ENCODE measurements around the gene GSS.

GSS gene

DNA sequence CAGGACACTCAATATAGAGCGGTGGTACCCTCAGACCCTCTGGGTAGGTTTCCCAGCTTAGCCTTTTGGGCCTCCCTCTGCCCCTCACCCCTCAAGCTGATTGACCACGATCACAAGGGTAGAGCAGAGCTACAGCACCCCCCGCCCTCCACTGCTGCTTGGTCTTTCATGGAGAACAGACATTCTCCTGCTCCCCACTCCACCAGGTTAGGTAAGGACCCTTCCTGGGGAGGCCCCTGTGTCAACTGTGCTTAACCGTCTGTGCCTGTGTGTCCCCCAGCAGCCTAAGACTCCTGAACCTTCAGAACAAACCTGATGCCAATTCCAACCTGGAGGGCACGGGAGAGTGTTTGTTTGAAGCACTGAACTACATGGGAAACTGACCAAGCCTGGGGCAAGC lies 11.8 kb upstream of the GSS start:
- no peak overlapping the region for H3K27ac ChIP-seq
- DNase-seq (ENCODE audit: low spot score), result no peak

DNA sequence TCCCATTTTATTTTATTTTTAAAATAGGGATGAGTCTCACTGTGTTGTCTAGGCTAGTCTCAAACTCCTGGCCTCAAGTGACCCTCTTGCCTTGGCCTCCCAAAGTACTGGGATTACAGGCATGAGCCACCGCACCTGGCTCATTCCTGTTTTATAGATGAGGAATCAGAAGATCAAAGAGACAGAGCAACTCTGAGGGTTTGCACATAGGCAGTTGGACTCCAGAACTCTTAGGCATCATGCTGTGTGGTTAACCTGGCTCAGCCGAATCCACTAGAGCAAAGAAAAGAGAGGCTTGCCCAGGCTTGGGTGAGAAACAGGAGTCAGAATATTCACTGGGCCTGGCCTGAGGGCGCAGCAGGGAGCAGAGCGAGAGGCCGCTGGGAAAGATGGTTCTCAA lies 9.4 kb upstream of the GSS start:
- H3K27ac ChIP-seq, result no peak overlapping the region
- DNase-seq (ENCODE audit: low spot score), result no peak
- TF ChIP-seq, protein P1, sequence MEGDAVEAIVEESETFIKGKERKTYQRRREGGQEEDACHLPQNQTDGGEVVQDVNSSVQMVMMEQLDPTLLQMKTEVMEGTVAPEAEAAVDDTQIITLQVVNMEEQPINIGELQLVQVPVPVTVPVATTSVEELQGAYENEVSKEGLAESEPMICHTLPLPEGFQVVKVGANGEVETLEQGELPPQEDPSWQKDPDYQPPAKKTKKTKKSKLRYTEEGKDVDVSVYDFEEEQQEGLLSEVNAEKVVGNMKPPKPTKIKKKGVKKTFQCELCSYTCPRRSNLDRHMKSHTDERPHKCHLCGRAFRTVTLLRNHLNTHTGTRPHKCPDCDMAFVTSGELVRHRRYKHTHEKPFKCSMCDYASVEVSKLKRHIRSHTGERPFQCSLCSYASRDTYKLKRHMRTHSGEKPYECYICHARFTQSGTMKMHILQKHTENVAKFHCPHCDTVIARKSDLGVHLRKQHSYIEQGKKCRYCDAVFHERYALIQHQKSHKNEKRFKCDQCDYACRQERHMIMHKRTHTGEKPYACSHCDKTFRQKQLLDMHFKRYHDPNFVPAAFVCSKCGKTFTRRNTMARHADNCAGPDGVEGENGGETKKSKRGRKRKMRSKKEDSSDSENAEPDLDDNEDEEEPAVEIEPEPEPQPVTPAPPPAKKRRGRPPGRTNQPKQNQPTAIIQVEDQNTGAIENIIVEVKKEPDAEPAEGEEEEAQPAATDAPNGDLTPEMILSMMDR (IDR thresholded peaks at IDR 0.05), result no peak
- H3K4me3 ChIP-seq, result no peak overlapping the region

More for the DNA sequence above, 11.8 kb upstream of the GSS start:
- no peak overlapping the region for H3K4me3 ChIP-seq
- TF ChIP-seq, protein P1 (IDR thresholded peaks at IDR 0.05), result no peak

DNA sequence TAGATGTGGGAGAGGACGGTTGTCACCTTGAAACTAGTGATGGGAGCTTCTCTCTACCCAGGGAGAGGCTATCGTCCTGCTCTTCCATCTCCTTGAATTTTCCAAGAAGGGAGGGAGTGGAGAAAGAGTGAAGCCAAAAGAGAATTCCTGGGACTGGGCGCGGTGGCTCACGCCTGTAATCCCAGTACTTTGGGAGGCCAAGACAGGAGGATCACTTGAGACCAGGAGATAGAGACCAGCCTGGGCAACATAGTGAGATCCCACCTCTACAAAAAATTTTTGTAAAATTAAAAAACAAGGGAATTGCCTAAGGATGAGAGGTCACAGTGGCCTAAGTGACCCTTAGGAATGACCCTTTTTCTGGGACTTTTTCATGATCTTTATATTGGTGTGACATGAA lies 8.9 kb upstream of the GSS start:
- H3K4me3 ChIP-seq, result no peak overlapping the region
- no peak overlapping the region for H3K27ac ChIP-seq
- DNase-seq (ENCODE audit: low spot score), result no peak
- TF ChIP-seq, protein P1 (IDR thresholded peaks at IDR 0.05), result no peak

DNA sequence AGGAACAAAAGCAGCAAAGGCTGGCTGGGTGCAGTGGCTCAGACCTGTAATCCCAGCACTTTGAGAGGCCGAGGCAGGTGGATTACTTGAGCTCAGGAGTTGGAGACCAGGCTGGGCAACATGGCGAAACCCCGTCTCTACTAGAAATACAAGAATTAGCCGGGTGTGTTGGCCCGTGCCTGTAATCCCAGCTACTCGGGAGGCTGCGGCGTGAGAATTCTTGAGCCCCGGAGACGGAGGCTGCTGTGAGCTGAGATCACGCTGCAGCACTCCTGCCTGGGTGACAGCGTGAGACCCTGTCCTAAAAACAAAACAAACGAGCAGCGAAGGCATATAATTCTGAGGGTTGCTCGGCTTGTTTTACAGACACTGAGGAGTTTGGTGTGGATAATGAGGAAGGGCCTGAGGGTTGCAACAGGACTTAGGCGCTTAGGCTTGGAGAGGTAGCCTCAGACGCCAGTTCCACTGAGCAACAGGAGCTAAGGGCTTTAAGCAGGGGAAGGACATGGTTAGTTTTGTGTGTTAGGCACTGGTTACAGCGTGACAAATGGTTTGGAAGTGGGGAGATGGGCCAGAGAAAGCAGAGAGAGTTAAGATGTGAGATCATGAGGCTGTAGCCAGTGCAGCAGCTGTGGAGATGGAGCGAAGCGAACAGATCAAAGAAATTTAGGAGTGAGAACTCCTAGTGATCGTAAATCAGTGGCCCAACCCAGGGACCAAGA lies 1.3 kb upstream of the GSS start:
- Histone ChIP-seq H3K4me3 (no peak overlapping the region), H3K27ac (no peak overlapping the region)
- TF ChIP-seq, protein P1 (IDR thresholded peaks at IDR 0.05), result no peak
- peak; percentile 69 for DNase-seq (ENCODE audit: low spot score)

DNA sequence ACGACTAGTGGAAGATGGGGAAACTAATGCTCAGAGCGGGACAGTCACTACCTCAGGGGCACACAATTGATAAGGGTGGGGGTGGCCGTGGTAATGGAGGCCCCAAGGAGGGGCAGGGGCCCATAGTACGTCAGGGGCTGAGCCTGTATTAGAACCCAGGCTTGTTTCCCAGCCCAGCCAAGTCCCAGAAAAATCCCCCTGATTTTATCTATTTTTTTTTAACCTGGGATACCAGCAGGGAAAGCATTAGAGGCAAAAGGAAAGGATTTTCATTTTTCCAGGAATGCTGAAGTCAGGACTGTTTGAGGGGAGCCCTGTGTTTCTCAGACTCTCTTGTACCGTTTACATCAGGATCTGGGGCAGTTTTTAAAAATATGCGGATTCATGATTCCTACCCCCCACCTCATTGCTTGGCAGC lies 444 bp upstream of the GSS start:
- Histone ChIP-seq H3K4me3 (peak overlapping the region; percentile 89), H3K27ac (peak overlapping the region; percentile 69 to 97)
- TF ChIP-seq, protein P1 (IDR thresholded peaks at IDR 0.05), result no peak
- no peak for DNase-seq (ENCODE audit: low spot score)

DNA sequence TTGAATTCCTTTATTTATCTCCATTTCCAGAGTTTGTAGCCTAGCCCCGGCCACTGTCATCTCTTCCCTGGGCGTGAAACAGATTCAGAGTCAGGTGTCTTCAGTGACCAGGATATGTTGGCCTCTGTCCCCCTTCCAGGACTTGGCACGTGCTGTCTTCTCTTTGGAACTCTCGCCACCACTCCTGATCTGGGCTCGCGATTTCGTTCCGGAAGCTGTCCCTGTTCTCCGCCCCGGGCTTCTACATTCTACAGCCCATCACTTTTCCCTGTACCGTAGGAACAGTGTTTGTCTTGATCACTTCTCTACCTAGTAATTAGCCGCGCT lies 739 bp downstream of the GSS start:
- DNase-seq (ENCODE audit: low spot score), result peak; percentile 70
- TF ChIP-seq, protein P1 (IDR thresholded peaks at IDR 0.05), result no peak
- Histone ChIP-seq H3K4me3 (peak overlapping the region; percentile 89), H3K27ac (peak overlapping the region; percentile 69 to 97)

DNA sequence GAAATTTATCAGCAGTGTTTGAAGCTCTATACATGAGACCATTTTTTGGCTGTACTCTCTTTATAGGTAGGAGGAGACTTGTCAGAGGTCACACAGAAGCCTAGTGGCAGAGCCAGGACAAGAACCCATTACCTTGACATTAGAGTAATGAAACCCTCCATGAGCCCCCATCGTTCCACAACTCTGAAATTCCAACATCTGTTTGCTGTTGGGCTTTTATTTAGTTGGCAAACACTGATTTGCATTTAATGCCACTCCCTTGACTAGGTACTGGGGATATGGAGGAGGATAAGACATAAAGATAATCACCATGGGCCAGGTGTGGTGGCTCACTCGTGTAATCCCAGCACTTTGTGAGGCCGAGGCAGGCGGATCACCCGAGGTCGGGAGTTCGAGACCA lies 1.6 kb downstream of the GSS start:
- TF ChIP-seq, protein P1 (IDR thresholded peaks at IDR 0.05), result no peak
- DNase-seq (ENCODE audit: low spot score), result no peak
- H3K27ac ChIP-seq, result no peak overlapping the region
- no peak overlapping the region for H3K4me3 ChIP-seq
